HCT116 (cell line): ENCODE results near the gene CENPE.

Experiments
- ATF3 ChIP-seq: IDR thresholded peaks from 2 replicates; pipeline ENCODE4 v1.6.1; 2012
- CTCF ChIP-seq, 3 experiments: fragments of 200-600 bp in 1 of 3; sonication (generic) in 1 of 3; IDR thresholded peaks in 2 of 3; conservative IDR thresholded peaks in 1 of 3; 2 replicates each; pipeline ENCODE4 v1.5.1; 2012 to 2017; ENCODE audit warnings: low read depth in 2 of 3, low read length in 2 of 3, antibody characterized with exemption in 1 of 3, borderline replicate concordance in 1 of 3, control low read depth in 1 of 3, mild to moderate bottlenecking in 1 of 3, mixed read lengths in 1 of 3, mixed run types in 1 of 3, moderate library complexity in 1 of 3; ENCODE audit not compliant: insufficient read depth in 1 of 3
- JUND ChIP-seq: IDR thresholded peaks from 2 replicates; pipeline ENCODE4 v1.6.1; 2012
- MAX ChIP-seq: IDR thresholded peaks from 2 replicates; pipeline ENCODE4 v1.6.1; 2012
- POLR2A ChIP-seq: IDR thresholded peaks from 2 replicates; pipeline ENCODE4 v1.7.0; 2011; ENCODE audit warnings: borderline replicate concordance; ENCODE audit not compliant: insufficient read depth, insufficient read length; ENCODE audit errors: extremely low read depth
- POLR2AphosphoS5 ChIP-seq: IDR thresholded peaks from 2 replicates; pipeline ENCODE4 v1.6.1; 2011; ENCODE audit warnings: mild to moderate bottlenecking, low read depth, low read length, moderate library complexity
- RAD21 ChIP-seq: IDR thresholded peaks from 2 replicates; pipeline ENCODE4 v1.6.1; 2012; ENCODE audit warnings: low read depth, mild to moderate bottlenecking
- REST ChIP-seq: IDR thresholded peaks from 2 replicates; pipeline ENCODE4 v1.6.1; 2012; ENCODE audit warnings: low read depth
- SRF ChIP-seq: IDR thresholded peaks from 2 replicates; pipeline ENCODE4 v1.6.1; 2012; ENCODE audit warnings: low read depth
- TCF7L2 ChIP-seq: IDR thresholded peaks from 2 replicates; pipeline ENCODE4 v1.7.0; 2011; ENCODE audit warnings: borderline replicate concordance, inconsistent platforms; ENCODE audit not compliant: insufficient read depth, insufficient read length; ENCODE audit errors: extremely low read depth
- ZBTB33 ChIP-seq: IDR thresholded peaks from 2 replicates; pipeline ENCODE4 v1.6.1; 2011; ENCODE audit warnings: mild to moderate bottlenecking, low read length, moderate library complexity; ENCODE audit not compliant: insufficient replicate concordance; ENCODE audit errors: extremely low read depth
- ZNF274 ChIP-seq: fragments of 200-500 bp; sonication (Bioruptor generic); IDR thresholded peaks from 2 replicates; pipeline ENCODE4 v1.6.1; 2014; ENCODE audit warnings: mild to moderate bottlenecking, low read depth, low read length, inconsistent platforms

GRCh38 chr4:103075894-103076746 is 122.0 kb downstream of the CENPE start:
- TF ChIP-seq CTCF (IDR thresholded peaks at IDR 0.05 in 2 of 3, conservative IDR thresholded peaks at IDR 0.05 in 1 of 3; ENCODE audit: borderline replicate concordance in 1 of 3, insufficient read depth in 1 of 3, low read depth in 2 of 3, low read length in 2 of 3) (0 out of 6 replicates have a peak, but pooled peaks of 1 of the 3 experiments have one; percentile 11), ATF3 (no peak), POLR2A (peak; percentile 70), POLR2AphosphoS5 (peak; percentile 39; the same call in 1 of the 2 replicates), ZBTB33 (no peak), TCF7L2 (no peak), REST (no peak), RAD21 (no peak), JUND (no peak), MAX (peak; percentile 89), SRF (no peak), ZNF274 (no peak)
